Activated naive CD8-positive, alpha-beta T cell treated with anti-CD3 and anti-CD28 coated beads, Interleukin-2, amount 50 U/mL, for 16 hours (primary cell): ENCODE data around the gene OR5C1.
"Not testable (repeated sequence)": the region's sequence is repeated elsewhere in the genome, so short reads cannot be mapped to it uniquely, and the experiment has no call there.

Experiments used
- DNase-seq: peaks from one replicate; pipeline ENCODE4 v3.0.0-alpha.2; 2020; ENCODE audit warnings: low read depth, low spot score

Gene OR5C1

DNA sequence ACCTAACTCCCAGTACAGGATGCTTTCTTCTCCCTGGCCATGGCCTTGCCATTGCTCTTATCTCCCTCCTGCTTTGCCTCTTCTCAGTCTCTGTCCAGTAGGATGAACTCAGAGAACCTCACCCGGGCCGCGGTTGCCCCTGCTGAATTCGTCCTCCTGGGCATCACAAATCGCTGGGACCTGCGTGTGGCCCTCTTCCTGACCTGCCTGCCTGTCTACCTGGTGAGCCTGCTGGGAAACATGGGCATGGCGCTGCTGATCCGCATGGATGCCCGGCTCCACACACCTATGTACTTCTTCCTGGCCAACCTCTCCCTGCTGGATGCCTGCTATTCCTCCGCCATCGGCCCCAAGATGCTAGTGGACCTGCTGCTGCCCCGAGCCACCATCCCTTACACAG, at the start of gene OR5C1:
Gene OR5C1, plus strand, starts transcription at position 103 of the 400 bp plus-strand sequence. Its CDS starts 0 bp downstream, at position 103.
- no peak for DNase-seq

DNA sequence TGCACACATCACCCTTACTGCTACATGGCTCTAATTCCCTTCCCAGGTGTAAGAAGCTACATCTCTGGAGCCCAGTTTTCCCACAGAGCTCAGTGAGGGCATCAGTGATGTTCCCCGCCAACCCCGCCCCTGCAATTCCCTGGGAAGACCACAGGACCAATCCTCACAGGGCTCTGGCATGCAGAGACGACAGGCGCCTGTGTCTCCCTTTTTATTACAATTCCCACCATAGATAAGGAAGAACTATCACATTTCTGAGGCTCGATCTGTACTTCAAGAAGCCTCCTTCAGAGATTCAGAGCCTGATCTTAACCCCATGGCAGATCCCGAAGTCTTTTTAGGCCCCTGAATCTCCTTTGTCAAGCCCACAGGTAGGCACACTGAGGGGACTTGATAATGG, 46.7 kb upstream of the OR5C1 start, which contains the start of gene OR1L6:
Gene OR1L6, plus strand, starts transcription at position 301 of the 400 bp plus-strand sequence. CDS start 7,545 bp downstream, outside the sequence.
- DNase-seq = no peak

DNA sequence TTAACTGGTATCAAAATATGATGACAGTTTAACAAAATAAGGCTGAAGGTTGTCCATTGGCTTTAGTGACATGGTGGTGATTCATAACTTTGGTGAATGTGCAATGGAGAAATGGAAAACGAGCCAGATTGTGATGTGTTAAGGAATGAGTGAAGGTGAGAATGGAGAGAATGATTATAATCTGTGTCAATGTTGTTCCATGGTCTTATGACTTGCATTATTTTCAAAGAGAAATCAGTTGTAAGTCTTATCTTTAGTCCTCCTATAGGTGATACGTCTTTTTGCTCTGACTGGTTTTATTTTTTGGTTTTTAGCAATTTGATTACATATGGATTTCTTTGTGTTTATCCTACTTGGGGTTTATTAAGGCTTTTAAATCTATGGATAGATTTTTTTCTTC, 33.9 kb upstream of the OR5C1 start:
- DNase-seq = no peak

DNA sequence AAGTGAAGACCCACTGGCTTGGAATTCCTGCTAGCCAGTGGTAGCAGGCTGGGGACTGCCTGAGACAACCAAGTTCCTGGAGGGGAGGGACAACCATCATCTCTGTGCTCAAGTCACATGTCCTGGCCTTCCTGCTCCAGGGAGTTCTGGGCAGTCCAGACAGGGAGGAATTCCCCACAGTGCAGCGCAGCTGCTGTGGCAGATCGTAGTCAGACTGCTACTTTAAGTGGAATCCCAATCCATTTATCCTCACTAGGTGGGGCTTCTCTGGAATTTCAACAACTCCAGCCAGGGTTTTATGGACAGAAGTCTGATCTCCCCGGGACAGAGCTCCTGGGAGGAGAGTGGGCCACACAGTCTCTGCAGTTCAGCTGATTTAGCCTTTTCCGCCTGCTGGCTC, 20.9 kb upstream of the OR5C1 start:
- no peak for DNase-seq

DNA sequence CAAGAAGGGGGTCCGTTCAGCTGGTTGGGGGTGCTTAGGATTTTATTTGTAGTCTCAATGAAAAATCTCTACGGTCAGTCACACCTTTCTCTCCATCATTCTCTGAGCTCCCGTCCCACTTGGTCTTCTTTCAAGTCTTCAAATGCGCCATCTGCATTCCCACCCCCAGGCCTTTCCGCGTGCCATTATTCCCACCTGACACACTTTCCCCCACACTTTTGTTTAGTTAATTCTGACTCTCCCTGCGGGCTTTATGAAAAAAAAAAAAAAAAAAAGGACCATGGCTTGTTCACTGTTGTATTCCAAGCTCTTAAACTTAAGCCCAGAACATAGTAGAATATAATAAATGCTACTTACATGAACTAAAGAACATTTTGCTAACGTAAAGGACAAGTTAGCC, 11.7 kb upstream of the OR5C1 start:
- no peak for DNase-seq

DNA sequence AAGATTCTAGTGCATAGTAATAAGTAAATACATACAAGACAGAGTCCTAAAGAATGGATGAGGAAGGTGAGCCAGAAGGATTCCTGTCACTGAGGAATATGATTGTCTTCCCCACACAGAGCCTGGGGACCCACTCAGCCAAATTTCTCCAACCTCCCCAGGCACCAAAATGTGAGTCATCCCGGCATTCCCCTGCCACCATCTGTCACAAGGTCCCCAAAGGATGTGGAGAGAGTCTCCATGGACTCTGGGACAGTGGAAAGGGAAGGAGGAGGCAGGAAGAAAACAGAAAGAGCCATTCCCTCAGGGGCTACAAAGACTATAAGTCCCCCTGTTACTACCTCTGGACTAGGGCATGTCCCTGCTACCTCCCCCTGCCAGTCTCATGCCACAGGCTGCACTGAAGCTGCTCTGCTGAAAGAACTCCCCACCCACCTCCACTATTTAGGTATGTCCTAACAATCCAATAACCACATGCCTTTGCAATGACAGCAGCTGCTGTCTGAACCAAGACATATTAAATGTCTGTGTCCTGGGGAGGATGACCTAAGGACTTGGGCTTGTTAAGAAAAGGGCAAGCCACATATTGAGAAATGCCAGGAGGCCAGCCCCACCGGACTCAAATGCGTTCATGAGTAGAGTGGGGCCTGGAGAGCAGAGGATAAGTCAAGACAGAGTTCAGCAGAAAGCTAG, 10.7 kb upstream of the OR5C1 start:
- no peak for DNase-seq

DNA sequence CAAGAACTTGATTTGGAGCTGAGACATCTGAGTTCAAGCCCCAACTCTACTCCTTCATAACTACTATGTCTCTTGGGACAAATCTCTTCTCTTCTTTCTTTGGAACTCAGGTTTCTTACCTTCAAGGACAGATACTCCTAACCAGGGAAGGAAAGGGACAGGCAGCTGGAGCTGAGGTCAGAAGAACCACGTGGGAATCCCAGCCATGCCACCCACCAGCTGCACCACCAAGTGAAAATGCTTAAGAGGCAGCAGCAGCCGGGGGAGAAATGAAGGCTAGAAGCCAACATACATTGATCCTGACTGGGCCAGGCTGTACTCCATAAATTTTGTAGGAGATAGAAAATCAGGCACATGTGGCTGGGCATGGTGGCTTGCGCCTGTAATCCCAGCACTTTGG, 9.6 kb upstream of the OR5C1 start:
- no peak for DNase-seq

DNA sequence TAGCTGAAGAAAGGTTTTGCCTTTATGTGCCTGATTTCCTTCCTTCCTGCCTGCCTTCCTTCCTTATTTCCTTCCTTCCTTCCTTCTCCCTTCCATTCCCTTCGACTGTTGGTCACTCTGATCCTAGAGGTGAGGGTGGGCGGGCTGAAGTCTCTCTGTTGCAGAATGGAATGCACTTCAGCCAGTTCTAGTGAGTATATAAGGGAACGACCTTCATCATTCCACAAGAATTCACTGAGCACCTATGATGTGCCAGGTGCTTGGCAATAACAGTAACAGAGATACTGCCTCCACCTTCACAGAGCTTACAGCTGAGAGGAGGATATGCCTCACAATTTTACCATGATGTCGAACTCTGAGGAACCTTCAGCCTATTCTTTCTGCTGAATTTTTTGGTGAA, 8.7 kb upstream of the OR5C1 start:
- no peak for DNase-seq

DNA sequence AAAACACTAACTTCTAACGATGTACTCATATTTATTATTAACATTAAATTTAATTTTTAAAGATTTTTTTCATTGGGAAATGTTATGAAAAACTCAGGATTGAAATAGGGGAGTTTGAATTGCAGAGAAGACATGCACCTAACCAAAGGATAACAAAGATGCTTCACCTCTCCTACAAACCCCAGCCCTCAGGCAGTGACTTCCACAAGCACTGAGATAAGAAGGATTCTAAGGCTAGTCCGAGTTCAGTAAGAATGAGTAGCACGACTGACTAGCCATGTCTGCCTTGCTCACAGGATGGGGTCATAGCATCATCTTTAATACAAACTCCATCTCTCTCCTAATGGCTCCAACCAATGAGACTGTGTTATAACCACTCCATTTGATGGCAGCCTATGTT, 7.1 kb upstream of the OR5C1 start:
- no peak for DNase-seq

DNA sequence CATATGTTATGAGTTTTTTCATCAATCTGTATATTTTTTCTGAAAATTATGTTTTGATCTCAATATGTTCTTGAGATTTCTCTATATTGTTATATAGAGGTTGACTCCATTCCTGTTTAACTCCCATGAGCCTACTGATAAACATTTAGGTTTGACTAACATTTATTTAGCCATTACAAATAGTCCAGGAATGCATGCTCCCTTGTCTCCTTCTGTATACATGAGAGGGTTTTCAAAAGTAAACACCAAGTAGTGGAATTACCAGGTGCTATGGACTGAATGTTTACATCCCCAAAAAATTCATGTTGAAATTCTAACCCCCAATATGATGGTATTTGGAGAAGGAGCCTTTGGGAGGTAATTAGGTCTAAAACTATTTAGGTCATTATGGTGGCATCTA, 3.5 kb upstream of the OR5C1 start:
- no peak for DNase-seq

DNA sequence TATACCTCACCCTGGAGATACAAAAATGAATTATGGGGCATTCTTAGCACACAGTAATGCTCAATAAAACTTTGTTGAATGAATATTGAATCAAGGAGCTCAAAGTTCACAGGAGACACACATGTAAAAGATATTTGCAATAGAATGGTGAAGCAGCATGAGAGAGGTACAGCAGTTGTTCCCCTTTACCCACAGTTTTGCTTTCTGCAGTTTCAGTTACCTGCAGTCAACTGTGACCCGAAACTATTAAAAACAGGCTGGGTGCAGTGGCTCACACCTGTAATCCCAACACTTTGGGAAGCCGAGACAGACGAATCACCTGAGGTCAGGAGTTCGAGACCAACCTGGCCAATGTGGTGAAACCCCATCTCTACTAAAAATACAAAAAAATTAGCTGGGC, 2.4 kb upstream of the OR5C1 start:
- DNase-seq = no peak

DNA sequence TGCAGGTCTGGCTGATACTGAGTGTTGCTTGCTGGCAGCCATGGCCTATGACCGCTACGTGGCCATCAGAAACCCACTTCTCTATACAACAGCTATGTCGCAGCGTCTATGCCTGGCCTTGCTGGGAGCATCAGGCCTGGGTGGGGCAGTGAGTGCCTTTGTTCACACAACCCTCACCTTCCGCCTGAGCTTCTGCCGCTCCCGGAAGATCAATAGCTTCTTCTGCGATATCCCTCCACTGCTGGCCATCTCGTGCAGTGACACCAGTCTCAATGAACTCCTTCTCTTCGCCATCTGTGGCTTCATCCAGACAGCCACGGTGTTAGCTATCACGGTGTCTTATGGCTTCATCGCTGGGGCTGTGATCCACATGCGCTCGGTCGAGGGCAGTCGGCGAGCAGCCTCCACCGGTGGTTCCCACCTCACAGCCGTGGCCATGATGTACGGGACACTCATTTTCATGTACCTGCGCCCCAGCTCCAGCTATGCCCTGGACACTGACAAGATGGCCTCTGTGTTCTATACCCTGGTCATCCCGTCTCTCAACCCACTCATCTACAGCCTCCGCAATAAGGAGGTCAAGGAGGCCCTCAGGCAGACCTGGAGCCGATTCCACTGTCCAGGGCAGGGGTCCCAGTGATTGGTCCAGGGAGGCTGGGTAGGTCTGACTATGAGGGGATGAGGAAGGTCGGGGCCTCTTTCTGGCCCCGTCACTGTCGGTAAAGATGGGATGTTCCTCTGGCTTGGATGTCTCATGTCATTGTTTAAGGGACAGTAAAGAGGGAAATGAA, 718 bp downstream of the OR5C1 start:
- no peak for DNase-seq

DNA sequence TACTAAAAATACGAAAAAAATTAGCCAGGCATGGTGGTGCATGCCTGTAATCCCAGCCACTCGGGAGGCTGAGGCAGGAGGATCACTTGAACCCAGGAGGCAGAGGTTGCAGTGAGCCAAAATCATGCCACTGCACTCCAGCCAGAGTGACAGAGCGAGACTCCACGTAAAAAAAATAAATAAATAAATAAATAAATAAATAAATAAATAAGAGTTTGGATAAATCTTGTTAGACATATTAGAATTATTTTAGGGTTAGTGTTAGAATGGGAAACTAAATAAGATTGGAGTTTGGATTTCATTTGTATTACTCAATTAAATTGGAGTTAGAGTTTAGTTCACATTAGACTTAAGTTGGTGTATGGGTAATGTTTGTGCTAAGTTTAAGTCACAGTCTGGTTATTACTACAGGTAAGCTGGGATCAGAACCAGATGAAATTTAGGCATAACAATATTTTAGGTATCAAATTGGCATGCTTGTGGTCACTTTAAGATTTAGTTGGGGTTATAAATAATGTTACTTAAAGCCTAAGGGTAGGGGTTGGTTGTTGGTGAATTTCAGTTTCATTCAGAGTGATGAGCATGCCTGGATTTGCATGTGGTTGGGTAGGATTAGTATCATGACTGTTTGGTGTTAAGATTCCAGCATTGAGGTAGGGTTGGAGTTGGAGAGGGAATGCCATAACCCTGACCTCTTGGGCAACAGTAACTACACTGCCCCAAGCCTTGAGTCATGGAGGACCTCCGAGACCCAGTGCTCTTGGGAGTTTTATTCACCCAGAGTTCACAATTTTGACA, 3.3 kb downstream of the OR5C1 start:
- DNase-seq = no peak

DNA sequence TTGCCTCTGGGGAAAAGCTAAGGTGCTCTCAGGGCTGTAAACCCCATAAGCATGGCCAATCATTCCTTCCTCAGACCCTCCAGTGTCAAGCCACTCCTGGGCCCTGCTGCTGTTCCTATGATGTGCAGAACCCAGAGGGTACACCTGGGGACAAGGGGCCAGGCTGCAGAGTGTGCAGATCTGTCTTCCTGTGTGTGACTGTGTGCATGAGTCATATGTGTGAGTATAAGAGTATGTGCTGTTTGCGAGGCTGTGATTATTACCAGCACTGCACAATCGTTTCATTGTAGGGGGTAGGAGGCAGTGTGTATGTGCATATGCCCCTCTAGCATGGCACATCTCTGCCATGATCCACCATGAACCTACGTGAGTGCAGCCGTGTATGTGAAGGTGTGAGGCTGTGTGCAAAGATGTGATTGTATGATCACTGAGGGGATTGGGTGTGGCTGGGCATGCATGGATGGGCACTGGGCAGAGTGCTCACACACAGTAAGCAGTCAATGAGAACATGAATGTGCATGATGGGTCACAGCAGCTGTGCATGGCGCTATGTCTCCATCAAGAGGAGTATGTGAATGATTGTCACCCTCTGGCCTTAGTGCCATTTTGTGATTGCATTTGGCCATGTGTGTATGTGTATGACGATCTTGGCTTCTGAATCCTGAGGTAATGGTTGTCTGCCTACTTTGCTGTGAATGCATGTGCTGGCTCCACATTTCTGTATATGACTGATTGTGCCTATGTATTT, 8.8 kb downstream of the OR5C1 start:
- no peak for DNase-seq

DNA sequence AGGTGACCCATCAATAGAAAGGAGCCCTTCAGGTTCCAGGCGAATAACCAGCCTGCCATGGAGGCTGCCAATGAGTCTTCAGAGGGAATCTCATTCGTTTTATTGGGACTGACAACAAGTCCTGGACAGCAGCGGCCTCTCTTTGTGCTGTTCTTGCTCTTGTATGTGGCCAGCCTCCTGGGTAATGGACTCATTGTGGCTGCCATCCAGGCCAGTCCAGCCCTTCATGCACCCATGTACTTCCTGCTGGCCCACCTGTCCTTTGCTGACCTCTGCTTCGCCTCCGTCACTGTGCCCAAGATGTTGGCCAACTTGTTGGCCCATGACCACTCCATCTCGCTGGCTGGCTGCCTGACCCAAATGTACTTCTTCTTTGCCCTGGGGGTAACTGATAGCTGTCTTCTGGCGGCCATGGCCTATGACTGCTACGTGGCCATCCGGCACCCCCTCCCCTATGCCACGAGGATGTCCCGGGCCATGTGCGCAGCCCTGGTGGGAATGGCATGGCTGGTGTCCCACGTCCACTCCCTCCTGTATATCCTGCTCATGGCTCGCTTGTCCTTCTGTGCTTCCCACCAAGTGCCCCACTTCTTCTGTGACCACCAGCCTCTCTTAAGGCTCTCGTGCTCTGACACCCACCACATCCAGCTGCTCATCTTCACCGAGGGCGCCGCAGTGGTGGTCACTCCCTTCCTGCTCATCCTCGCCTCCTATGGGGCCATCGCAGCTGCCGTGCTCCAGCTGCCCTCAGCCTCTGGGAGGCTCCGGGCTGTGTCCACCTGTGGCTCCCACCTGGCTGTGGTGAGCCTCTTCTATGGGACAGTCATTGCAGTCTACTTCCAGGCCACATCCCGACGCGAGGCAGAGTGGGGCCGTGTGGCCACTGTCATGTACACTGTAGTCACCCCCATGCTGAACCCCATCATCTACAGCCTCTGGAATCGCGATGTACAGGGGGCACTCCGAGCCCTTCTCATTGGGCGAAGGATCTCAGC, 11.6 kb downstream of the OR5C1 start, which contains the start of gene OR1K1:
Gene OR1K1, plus strand, starts transcription at position 58 of the 995 bp plus-strand sequence. Its CDS starts 0 bp downstream, at position 58.
- no peak for DNase-seq

DNA sequence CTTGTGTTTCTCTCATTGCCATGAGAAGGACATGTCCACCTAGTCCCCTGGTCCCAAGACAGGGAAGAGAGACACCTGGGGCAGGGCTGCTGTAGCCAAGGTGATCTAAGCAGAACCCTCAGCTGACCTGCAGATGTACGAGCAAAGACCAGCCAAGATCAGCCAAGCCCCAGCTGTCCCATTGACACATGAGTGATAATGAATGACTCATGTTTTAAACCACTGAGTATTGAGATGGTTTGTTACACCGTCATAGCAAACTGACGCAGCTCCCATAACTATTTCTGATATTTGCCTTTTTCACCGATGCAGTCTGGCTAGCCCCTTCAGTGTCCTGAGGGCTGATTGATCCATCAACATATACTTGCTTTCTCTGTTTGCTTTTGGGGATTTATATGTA, 17.9 kb downstream of the OR5C1 start:
- DNase-seq = no peak

DNA sequence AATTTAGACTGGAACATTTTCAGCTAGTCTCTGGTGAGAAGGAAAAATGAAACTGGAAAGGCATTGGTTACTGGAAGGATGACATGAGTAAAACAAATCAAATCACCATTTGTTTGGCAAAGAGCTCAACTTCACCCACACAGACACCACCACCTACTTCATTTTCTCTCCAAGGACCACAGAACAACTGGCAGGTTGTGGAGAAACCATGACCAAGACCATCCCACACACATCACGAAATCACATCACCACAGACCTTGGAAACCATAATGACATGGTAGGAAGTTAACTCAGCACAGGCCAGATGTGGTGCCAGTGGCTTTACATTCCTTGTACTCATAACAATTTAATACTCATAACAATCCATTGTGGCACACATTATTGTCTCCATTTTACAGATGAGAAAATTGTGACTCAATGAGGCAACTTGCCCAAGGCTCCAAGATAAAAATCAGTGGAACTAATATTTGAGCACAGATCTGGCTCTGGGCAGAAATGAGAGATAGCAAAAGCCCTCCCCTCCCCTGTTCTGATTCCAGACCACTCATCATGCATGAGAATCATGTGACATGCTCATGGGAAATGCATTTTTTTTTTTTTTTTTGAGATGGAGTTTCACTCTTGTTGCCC, 18.7 kb downstream of the OR5C1 start:
- no peak for DNase-seq

DNA sequence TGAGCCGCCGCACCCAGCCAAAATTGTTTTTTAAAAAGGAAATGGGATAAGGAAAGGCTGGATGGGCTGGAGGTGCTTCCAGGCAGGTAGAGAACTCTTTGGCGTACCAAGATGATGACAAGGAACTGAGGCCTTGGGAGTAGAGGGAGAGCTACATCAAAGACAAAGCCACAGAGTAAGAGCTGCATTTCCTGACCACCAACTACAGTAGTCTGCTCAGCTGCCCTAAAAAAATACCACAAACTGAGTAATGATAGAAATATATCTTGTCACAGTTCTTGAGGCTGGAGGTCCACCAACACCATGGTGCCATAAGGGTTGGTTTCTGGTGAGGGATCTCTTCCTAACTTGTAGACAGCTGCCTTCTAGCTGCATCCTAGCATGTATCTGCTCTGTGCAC, 19.4 kb downstream of the OR5C1 start:
- no peak for DNase-seq

DNA sequence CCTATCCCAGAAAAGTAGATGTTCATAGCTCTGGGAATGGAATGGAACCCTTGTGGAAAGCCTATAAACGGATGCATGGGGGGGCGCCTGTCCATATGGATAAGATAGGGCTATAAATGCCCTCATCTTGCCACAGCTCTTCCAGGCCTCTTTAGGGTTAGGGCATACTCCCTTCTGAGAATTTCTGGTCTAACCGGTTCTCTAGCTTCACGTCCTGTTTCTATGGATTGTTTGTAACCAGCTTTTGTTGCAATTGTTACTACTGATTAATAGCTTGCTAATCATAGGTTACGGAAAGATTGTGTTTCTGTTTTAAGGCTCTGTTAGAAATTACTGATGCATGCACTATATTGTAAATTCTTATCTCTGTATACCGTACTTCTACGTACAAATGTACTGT, 20.5 kb downstream of the OR5C1 start:
- DNase-seq = not testable (repeated sequence)
